ENCODE data around the gene CTNNA3. TPM values are rescaled to one million over a fixed set of nuclear protein-coding genes. Genes with fewer than 3 reads are reported as not detected.

Gene CTNNA3
- total RNA-seq, 1 experiment from 2014 or later: not detected

DNA sequence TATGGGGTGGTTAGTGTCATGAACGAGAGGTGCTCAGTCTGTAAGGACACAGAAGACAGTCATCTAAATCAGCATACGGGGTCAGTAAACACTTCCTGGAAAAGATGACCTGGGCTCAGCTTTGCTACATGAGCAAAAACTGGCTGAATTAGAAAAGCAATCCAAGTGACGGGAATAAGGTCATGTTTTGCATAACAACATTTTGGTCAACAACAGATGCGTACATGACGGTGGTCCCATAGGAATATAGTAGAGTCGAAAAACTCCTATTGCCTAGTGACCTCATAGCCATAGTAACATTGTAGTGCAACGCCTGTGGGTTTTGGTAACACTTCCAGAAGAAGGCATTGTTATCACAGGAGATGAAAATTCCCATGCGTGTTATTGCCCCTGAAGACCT, 92.9 kb downstream of the CTNNA3 start:
- intact Hi-C loops (cut with micrococcal nuclease; ENCODE audit: unreplicated experiment): no loop called here
- TF ChIP-seq, protein P1, sequence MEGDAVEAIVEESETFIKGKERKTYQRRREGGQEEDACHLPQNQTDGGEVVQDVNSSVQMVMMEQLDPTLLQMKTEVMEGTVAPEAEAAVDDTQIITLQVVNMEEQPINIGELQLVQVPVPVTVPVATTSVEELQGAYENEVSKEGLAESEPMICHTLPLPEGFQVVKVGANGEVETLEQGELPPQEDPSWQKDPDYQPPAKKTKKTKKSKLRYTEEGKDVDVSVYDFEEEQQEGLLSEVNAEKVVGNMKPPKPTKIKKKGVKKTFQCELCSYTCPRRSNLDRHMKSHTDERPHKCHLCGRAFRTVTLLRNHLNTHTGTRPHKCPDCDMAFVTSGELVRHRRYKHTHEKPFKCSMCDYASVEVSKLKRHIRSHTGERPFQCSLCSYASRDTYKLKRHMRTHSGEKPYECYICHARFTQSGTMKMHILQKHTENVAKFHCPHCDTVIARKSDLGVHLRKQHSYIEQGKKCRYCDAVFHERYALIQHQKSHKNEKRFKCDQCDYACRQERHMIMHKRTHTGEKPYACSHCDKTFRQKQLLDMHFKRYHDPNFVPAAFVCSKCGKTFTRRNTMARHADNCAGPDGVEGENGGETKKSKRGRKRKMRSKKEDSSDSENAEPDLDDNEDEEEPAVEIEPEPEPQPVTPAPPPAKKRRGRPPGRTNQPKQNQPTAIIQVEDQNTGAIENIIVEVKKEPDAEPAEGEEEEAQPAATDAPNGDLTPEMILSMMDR (IDR thresholded peaks at IDR 0.05; ENCODE audit: unreplicated experiment): no peak
- no TSS peak for BruUV-seq (replicated peaks)
- no peak overlapping the region for H3K4me3 Mint-ChIP-seq (ENCODE audit: low read depth, unreplicated experiment)
- no peaks in the 10 kb centered on the region for H3K9me3 Mint-ChIP-seq (ENCODE audit: low read depth, unreplicated experiment)
- H3K4me1 Mint-ChIP-seq (ENCODE audit: low read depth, unreplicated experiment): peaks cover 27% of the 10 kb centered on the region
- no peaks in the 10 kb centered on the region for H3K27me3 Mint-ChIP-seq (ENCODE audit: unreplicated experiment)
- CTCF ChIA-PET: no interaction called here
- H3K36me3 Mint-ChIP-seq (ENCODE audit: insufficient read depth, unreplicated experiment): no peaks in the 10 kb centered on the region
- no peak for DNase-seq
- H3K27ac Mint-ChIP-seq (ENCODE audit: unreplicated experiment): no peak overlapping the region

DNA sequence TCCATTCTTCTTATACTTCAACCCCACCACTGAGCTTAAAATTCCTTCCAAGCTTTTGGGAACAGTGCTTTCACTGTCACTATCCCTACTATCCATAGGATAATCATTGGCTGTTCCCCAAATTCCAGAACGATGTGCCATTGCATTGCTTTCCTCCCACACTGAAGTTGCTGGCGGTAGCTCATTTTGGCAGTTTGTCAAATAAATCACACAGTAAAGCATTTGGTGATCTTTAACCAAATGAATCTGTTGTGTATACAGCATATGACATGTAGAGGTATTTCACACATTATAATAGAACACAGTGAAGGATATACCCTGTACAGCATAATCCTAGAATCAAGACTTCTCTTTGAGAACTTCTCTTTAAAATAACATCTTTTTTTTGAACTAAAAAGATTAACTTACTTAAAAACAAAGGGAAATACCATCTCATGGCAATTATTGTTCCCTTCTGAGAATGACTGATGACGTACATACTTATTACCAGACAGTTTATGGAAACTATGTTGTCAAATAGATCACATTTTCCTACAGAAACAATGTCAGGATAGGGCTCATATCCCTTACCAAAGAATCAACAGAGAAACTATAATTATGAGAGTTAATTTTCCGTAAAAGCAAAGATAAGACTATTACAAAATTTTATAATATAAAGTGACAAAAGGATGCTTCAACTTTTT, 93.6 kb downstream of the CTNNA3 start:
- no peak for DNase-seq
- peaks cover 20% of the 10 kb centered on the region for H3K4me1 Mint-ChIP-seq (ENCODE audit: low read depth, unreplicated experiment)
- CTCF ChIA-PET: interaction anchor here (0.5 kb wide), 1 partner anchor 171 kb away, joined by 5 read pairs; no protein-coding TSS in a partner anchor
- TF ChIP-seq, protein P1 (IDR thresholded peaks at IDR 0.05; ENCODE audit: unreplicated experiment): no peak
- no peak overlapping the region for H3K27ac Mint-ChIP-seq (ENCODE audit: unreplicated experiment)
- H3K9me3 Mint-ChIP-seq (ENCODE audit: low read depth, unreplicated experiment): no peaks in the 10 kb centered on the region
- intact Hi-C loops (cut with micrococcal nuclease; ENCODE audit: unreplicated experiment): no loop called here
- no TSS peak for BruUV-seq (replicated peaks)
- peaks cover 2% of the 10 kb centered on the region for H3K27me3 Mint-ChIP-seq (ENCODE audit: unreplicated experiment)
- no peaks in the 10 kb centered on the region for H3K36me3 Mint-ChIP-seq (ENCODE audit: insufficient read depth, unreplicated experiment)
- H3K4me3 Mint-ChIP-seq (ENCODE audit: low read depth, unreplicated experiment): no peak overlapping the region

DNA sequence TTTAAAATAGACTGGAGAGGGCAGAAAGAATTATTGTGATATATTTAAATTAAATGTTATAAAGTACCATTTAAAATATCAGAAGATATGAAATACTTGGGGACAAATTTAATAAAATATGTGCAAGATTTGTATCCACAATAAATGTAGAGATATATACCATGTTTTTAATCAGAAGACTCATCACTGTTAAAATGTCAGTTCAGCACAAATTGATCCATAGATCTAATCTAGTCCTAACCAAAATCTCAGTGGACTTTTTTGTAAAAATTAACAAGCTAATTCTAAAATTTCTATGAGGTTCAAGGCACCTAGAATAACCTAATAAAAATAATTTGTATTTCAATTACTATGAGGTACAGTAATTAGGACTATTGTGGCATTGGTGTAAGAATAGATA, 96.4 kb downstream of the CTNNA3 start:
- intact Hi-C loops (cut with micrococcal nuclease; ENCODE audit: unreplicated experiment): no loop called here
- Mint-ChIP-seq H3K27ac (ENCODE audit: unreplicated experiment) (no peak overlapping the region), H3K4me3 (ENCODE audit: low read depth, unreplicated experiment) (no peak overlapping the region), H3K4me1 (ENCODE audit: low read depth, unreplicated experiment) (peaks cover 9% of the 10 kb centered on the region), H3K27me3 (ENCODE audit: unreplicated experiment) (peaks cover 7% of the 10 kb centered on the region), H3K36me3 (ENCODE audit: insufficient read depth, unreplicated experiment) (no peaks in the 10 kb centered on the region), H3K9me3 (ENCODE audit: low read depth, unreplicated experiment) (no peaks in the 10 kb centered on the region)
- TF ChIP-seq, protein P1 (IDR thresholded peaks at IDR 0.05; ENCODE audit: unreplicated experiment): no peak
- CTCF ChIA-PET: no interaction called here
- DNase-seq: no peak
- BruUV-seq (replicated peaks): no TSS peak

DNA sequence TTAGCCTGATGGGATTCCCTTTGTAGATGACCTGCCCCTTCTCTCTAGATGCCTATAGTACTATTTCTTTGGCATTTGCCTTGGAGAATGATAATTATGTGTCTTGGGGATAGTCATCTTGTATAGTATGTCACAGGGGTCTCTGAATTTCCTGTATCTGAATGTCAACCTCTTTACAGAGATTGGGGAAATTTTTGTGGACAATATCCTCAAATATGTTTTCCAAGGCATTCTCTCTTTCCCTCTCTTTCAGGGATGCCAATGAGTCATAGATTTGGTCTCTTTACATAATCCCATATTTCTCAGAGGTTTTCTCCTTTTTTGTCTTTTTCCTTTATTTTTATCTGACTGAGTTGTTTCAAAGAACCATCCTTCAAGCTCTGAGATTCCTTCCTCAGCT, 99.4 kb downstream of the CTNNA3 start:
- CTCF ChIA-PET: no interaction called here
- Mint-ChIP-seq H3K4me1 (ENCODE audit: low read depth, unreplicated experiment) (no peaks in the 10 kb centered on the region), H3K27ac (ENCODE audit: unreplicated experiment) (no peak overlapping the region), H3K9me3 (ENCODE audit: low read depth, unreplicated experiment) (no peaks in the 10 kb centered on the region), H3K27me3 (ENCODE audit: unreplicated experiment) (peaks cover 7% of the 10 kb centered on the region), H3K36me3 (ENCODE audit: insufficient read depth, unreplicated experiment) (no peaks in the 10 kb centered on the region), H3K4me3 (ENCODE audit: low read depth, unreplicated experiment) (no peak overlapping the region)
- TF ChIP-seq, protein P1 (IDR thresholded peaks at IDR 0.05; ENCODE audit: unreplicated experiment): no peak
- no TSS peak for BruUV-seq (replicated peaks)
- no peak for DNase-seq
- intact Hi-C loops (cut with micrococcal nuclease; ENCODE audit: unreplicated experiment): no loop called here
